Loucy (cell line): ENCODE data around the gene FGF14.

Experiments
- H2AFZ ChIP-seq: fragments of 200-600 bp; sonication (generic); 2 replicates; pipeline ENCODE4 v1.6.0; 2016; ENCODE audit warnings: antibody characterized with exemption, mild to moderate bottlenecking, low read length, moderate library complexity
- H3F3A ChIP-seq: fragments of 200-600 bp; 2 replicates; pipeline ENCODE4 v1.6.0; 2016; ENCODE audit warnings: antibody characterized with exemption, low read depth, mild to moderate bottlenecking
- H3K27me3 ChIP-seq: fragments of 200-600 bp; sonication (generic); 2 replicates; pipeline ENCODE4 v1.6.1; 2014; ENCODE audit warnings: low read length, mild to moderate bottlenecking; ENCODE audit not compliant: insufficient read depth, poor library complexity, severe bottlenecking
- H3K36me3 ChIP-seq: fragments of 200-600 bp; sonication (generic); 2 replicates; pipeline ENCODE4 v1.6.1; 2016; ENCODE audit warnings: low read length; ENCODE audit not compliant: insufficient read depth
- H3K4me1 ChIP-seq: fragments of 200-600 bp; sonication (generic); 2 replicates; pipeline ENCODE4 v1.5.1; 2014; ENCODE audit warnings: low read length, mild to moderate bottlenecking; ENCODE audit not compliant: insufficient read depth, poor library complexity, severe bottlenecking
- H3K4me2 ChIP-seq: fragments of 200-600 bp; sonication (generic); 2 replicates; pipeline ENCODE4 v1.6.0; 2014; ENCODE audit warnings: antibody characterized with exemption, low read length, low read depth, mild to moderate bottlenecking; ENCODE audit not compliant: poor library complexity, severe bottlenecking
- H3K4me3 ChIP-seq: fragments of 200-600 bp; sonication (generic); 2 replicates; pipeline ENCODE4 v1.5.1; 2014; ENCODE audit warnings: low read length, mild to moderate bottlenecking, mixed read lengths; ENCODE audit not compliant: poor library complexity, severe bottlenecking
- H3K79me2 ChIP-seq: fragments of 200-600 bp; sonication (generic); 2 replicates; pipeline ENCODE4 v1.6.1; 2014; ENCODE audit warnings: low read length; ENCODE audit not compliant: insufficient read depth
- H3K9ac ChIP-seq: fragments of 200-600 bp; sonication (generic); 2 replicates; pipeline ENCODE4 v1.6.0; 2014; ENCODE audit warnings: mild to moderate bottlenecking, low read depth, low read length, moderate library complexity; ENCODE audit not compliant: poor library complexity, severe bottlenecking
- H3K9me2 ChIP-seq: fragments of 200-600 bp; sonication (generic); replicated peaks from 2 replicates; pipeline ENCODE4 v1.6.1; 2016; ENCODE audit warnings: low read depth, low read length, mixed read lengths
- H3K9me3 ChIP-seq: fragments of 200-600 bp; sonication (generic); 2 replicates; pipeline ENCODE4 v1.6.1; 2014; ENCODE audit warnings: mild to moderate bottlenecking, antibody characterized with exemption, low read length, low read depth; ENCODE audit not compliant: insufficient read depth
- H4K20me1 ChIP-seq: fragments of 200-600 bp; sonication (generic); 2 replicates; pipeline ENCODE4 v1.6.0; 2014; ENCODE audit warnings: antibody characterized with exemption, low read length, mild to moderate bottlenecking; ENCODE audit not compliant: insufficient read depth, poor library complexity, severe bottlenecking
- EZH2phosphoT487 ChIP-seq: fragments of 200-600 bp; IDR thresholded peaks from 2 replicates; pipeline ENCODE4 v1.6.1; 2018; ENCODE audit warnings: antibody characterized with exemption, mild to moderate bottlenecking, moderate library complexity, borderline replicate concordance
- TF ChIP-seq, protein P1 (sequence below): fragments of 200-600 bp; sonication (generic); conservative IDR thresholded peaks from 2 replicates; pipeline ENCODE4 v1.5.1; 2014; ENCODE audit warnings: mild to moderate bottlenecking, antibody characterized with exemption, low read length

FGF14 gene

DNA sequence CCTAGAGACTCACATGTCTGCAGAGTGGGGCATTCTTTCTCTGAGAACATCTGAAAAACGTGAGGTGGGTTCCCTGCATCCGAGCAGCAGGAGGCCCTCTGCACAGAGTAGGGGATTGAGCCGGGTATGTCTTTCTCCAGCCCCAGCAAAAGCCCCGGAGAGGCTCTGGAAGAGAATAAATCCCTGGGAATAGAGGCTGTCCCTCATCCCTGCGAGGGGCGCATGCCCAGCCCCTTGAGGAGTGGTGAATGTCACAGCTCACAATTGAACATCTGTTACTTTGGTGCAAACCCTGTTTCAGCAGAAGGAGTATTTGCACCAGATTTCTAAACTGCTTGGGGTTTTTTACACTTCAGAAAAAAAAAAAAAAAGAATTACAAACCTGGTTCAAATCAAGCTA, 164.6 kb downstream of the FGF14 start:
- Histone ChIP-seq H3K4me3 (no peak overlapping the region), H3K27me3 (no peaks in the 10 kb centered on the region), H3K9me2 (no peaks in the 10 kb centered on the region), H3K9me3 (no peaks in the 10 kb centered on the region), H3K4me2 (no peak overlapping the region), H3K36me3 (no peaks in the 10 kb centered on the region), H3K4me1 (no peaks in the 10 kb centered on the region), H3K79me2 (no peaks in the 10 kb centered on the region), H2AFZ (no peak overlapping the region), H3F3A (no peaks in the 10 kb centered on the region), H3K9ac (no peak overlapping the region), H4K20me1 (no peaks in the 10 kb centered on the region)
- TF ChIP-seq, protein P1, sequence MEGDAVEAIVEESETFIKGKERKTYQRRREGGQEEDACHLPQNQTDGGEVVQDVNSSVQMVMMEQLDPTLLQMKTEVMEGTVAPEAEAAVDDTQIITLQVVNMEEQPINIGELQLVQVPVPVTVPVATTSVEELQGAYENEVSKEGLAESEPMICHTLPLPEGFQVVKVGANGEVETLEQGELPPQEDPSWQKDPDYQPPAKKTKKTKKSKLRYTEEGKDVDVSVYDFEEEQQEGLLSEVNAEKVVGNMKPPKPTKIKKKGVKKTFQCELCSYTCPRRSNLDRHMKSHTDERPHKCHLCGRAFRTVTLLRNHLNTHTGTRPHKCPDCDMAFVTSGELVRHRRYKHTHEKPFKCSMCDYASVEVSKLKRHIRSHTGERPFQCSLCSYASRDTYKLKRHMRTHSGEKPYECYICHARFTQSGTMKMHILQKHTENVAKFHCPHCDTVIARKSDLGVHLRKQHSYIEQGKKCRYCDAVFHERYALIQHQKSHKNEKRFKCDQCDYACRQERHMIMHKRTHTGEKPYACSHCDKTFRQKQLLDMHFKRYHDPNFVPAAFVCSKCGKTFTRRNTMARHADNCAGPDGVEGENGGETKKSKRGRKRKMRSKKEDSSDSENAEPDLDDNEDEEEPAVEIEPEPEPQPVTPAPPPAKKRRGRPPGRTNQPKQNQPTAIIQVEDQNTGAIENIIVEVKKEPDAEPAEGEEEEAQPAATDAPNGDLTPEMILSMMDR: no peak
- TF ChIP-seq EZH2phosphoT487: no peak

DNA sequence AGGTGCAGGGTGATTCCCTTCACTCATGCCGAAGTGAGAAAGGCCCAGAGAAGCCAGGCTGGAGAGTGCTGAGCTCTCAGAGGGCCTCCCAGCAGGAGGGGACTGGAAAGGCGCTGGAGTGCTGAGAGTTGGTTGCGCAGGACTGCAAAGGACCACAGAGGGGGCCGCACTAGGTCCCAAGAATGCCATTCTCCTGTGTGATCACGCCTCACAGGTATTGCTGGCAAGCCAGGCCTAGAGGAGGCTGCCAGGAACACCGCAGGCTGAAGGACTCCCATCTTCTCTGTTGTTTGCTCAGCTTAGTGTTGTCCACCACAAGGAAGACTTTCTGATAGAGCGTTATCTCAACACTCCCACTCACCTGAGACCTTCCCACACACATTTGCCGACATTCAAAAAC, 165.0 kb downstream of the FGF14 start:
- Histone ChIP-seq H3K36me3 (no peaks in the 10 kb centered on the region), H2AFZ (no peak overlapping the region), H3K9ac (no peak overlapping the region), H4K20me1 (no peaks in the 10 kb centered on the region), H3K4me2 (no peak overlapping the region), H3K9me2 (no peaks in the 10 kb centered on the region), H3F3A (no peaks in the 10 kb centered on the region), H3K4me3 (no peak overlapping the region), H3K79me2 (no peaks in the 10 kb centered on the region), H3K27me3 (no peaks in the 10 kb centered on the region), H3K4me1 (no peaks in the 10 kb centered on the region), H3K9me3 (no peaks in the 10 kb centered on the region)
- no peak for TF ChIP-seq EZH2phosphoT487

DNA sequence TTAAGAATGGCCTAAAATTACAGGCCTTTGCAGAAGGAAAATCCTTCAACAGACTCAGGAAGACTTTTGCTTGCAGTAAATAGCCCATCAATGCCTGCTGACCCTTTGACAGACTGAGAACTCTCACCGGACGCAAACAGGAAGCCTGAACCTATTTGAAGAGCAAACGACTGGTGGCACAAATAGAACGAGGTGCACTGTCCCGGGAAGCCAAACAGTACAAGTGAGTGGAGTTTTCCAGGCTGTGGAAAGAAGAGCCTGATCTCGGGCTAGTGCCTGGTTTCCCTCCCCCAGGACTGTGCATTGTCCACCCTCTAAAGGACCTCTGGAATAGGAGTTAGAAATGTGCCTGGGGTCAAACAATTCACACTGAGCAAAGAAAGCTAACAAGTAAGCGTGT, 165.5 kb downstream of the FGF14 start:
- Histone ChIP-seq H2AFZ (no peak overlapping the region), H3K79me2 (no peaks in the 10 kb centered on the region), H3K4me2 (no peak overlapping the region), H3F3A (no peaks in the 10 kb centered on the region), H3K9me2 (no peaks in the 10 kb centered on the region), H3K9me3 (no peaks in the 10 kb centered on the region), H3K4me1 (no peaks in the 10 kb centered on the region), H3K9ac (no peak overlapping the region), H3K36me3 (no peaks in the 10 kb centered on the region), H3K4me3 (no peak overlapping the region), H4K20me1 (no peaks in the 10 kb centered on the region), H3K27me3 (no peaks in the 10 kb centered on the region)
- TF ChIP-seq, protein P1: no peak
- no peak for TF ChIP-seq EZH2phosphoT487

DNA sequence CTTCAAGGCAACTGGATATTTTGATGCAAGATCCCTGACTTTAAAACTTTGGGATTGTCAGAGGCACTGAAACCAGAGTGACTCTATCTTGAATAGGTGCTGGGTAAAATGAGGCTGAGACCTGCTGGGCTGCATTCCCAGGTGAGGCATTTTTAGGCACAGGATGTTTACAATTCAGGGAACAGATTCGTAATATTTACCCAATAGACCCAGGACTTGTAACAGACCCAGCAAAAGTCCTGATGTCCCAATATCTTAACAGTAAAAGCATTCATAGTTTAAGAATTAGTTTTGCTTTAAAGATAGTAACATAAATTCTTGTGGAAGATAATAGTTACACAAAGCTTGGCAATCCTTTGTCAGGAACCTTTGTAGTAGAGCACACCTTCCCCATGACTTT, 166.2 kb downstream of the FGF14 start:
- no peak overlapping the region for H3K4me3 ChIP-seq
- H3K36me3 ChIP-seq: no peaks in the 10 kb centered on the region
- TF ChIP-seq EZH2phosphoT487: no peak
- TF ChIP-seq, protein P1: no peak
- H3K27me3 ChIP-seq: no peaks in the 10 kb centered on the region
- H3K4me1 ChIP-seq: no peaks in the 10 kb centered on the region
- H3K79me2 ChIP-seq: no peaks in the 10 kb centered on the region
- no peak overlapping the region for H2AFZ ChIP-seq
- H3K9me3 ChIP-seq: no peaks in the 10 kb centered on the region
- H3K4me2 ChIP-seq: no peak overlapping the region
- no peak overlapping the region for H3K9ac ChIP-seq
- H3F3A ChIP-seq: no peaks in the 10 kb centered on the region
- H3K9me2 ChIP-seq: no peaks in the 10 kb centered on the region
- no peaks in the 10 kb centered on the region for H4K20me1 ChIP-seq
